ENCODE results near the gene RFX8. TPM values are rescaled to one million over a fixed set of nuclear protein-coding genes. Genes with fewer than 3 reads are reported as not detected.

The RFX8 gene
- polyA plus RNA-seq, 3 donors: not detected

DNA sequence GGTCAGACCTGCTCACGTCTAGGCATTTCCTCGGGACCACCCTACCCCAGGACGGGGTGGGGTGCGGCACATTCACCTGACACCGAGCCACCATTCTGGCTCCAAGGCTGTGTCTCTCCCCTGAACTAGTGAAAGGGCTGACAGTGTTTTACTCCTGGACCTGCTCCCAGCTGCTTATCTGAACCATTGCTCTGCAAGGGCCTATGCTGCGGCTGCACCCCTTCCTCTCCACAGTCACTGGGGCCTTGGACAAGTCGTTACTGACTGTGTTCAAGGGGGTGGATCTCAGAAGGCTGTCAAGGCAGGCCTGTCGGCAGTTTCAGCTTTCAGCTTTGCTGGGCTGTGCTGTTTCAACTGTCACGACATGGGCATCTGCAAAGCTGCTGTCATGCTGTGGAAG is 99.3 kb downstream of the RFX8 start:
- H3K36me3 ChIP-seq (replicated peaks in 1 of 2; ENCODE audit: control insufficient read depth in 1 of 2, insufficient read depth in 2 of 2, low read length in 2 of 2): no peaks in the 10 kb centered on the region
- no peak overlapping the region for H3K27ac ChIP-seq (ENCODE audit: low read depth in 1 of 2, low read length in 2 of 2)
- no peak overlapping the region for H3K4me2 ChIP-seq (replicated peaks; ENCODE audit: extremely low read depth, low read length, poor library complexity, severe bottlenecking)
- no peak overlapping the region for H3K4me3 ChIP-seq (replicated peaks in 1 of 3; ENCODE audit: low read depth in 2 of 3, low read length in 3 of 3)
- intact Hi-C loops (cut with micrococcal nuclease): no loop called here
- H3K9me3 ChIP-seq (replicated peaks in 1 of 2; ENCODE audit: control insufficient read depth in 1 of 2, insufficient read depth in 1 of 2, low read length in 2 of 2): no peaks in the 10 kb centered on the region
- H3K79me2 ChIP-seq (ENCODE audit: insufficient read depth, low read length): no peaks in the 10 kb centered on the region
- no peak overlapping the region for H3K9ac ChIP-seq (ENCODE audit: insufficient read depth, low read length, poor library complexity, severe bottlenecking)
- no peak overlapping the region for H2AFZ ChIP-seq (ENCODE audit: insufficient read depth, low read depth, low read length, poor library complexity, severe bottlenecking)
- TF ChIP-seq, protein P1, sequence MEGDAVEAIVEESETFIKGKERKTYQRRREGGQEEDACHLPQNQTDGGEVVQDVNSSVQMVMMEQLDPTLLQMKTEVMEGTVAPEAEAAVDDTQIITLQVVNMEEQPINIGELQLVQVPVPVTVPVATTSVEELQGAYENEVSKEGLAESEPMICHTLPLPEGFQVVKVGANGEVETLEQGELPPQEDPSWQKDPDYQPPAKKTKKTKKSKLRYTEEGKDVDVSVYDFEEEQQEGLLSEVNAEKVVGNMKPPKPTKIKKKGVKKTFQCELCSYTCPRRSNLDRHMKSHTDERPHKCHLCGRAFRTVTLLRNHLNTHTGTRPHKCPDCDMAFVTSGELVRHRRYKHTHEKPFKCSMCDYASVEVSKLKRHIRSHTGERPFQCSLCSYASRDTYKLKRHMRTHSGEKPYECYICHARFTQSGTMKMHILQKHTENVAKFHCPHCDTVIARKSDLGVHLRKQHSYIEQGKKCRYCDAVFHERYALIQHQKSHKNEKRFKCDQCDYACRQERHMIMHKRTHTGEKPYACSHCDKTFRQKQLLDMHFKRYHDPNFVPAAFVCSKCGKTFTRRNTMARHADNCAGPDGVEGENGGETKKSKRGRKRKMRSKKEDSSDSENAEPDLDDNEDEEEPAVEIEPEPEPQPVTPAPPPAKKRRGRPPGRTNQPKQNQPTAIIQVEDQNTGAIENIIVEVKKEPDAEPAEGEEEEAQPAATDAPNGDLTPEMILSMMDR (IDR thresholded peaks at IDR 0.05): no peak
- DNase-seq: no peak
- no peak overlapping the region for H3K4me3 Mint-ChIP-seq
- H3K9me3 Mint-ChIP-seq: peaks cover 0 to 5% (median 0%) of the 10 kb centered on the region in 7 donors
- H4K20me1 ChIP-seq (ENCODE audit: insufficient read depth, low read length): no peaks in the 10 kb centered on the region
- H3K27me3 Mint-ChIP-seq (ENCODE audit: low read depth in 3 of 3): peaks cover 1 to 7% (median 2%) of the 10 kb centered on the region in 3 donors
- H3K27ac Mint-ChIP-seq: no peak overlapping the region
- 83% methylated on average over 8 of the region's 9 CpGs for WGBS (ENCODE audit: insufficient coverage)
- no peaks in the 10 kb centered on the region for H3K27me3 ChIP-seq (ENCODE audit: control insufficient read depth in 2 of 2, insufficient read depth in 2 of 2, low read length in 2 of 2)
- no peaks in the 10 kb centered on the region for H3K4me1 ChIP-seq (ENCODE audit: control insufficient read depth in 1 of 2, insufficient read depth in 2 of 2, low read length in 2 of 2)
- no peaks in the 10 kb centered on the region for H3K36me3 Mint-ChIP-seq
- H3K4me1 Mint-ChIP-seq: peaks cover 21% of the 10 kb centered on the region

DNA sequence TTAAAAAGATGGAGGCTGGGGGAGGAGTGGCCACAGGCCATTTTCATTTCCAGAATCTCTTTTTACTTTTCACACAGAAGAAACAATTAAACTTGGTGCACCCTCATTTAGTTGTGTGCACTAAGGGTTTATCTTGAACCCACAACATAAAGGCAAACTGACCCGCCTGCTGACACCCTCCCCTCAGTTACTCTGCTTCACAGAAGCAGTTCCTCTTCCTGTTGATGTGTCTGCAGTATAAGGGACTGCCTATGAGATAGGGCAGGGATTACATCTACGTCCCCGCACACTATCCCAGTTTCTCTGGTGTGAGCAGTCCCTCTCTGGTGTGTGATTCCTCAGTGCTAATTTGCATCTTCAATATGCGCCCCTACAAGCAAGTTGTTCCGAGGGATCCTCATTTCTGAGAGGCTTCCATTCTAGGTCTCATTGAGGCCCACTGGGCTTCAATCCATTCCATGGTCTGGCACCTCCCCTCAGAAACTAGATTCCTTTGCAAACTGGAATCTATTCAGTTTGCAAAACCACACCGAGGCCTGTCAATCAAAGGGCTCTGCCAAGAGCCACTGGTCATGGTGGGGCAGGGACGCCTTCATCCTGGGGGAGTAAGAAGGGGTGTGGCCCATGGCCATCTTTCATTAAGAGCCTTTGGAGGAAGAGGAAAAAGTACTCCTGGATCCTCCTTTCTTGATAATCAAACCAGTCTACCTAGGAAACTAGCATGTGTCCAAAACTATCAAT is 99.9 kb downstream of the RFX8 start:
- Histone ChIP-seq H3K79me2 (ENCODE audit: insufficient read depth, low read length) (no peaks in the 10 kb centered on the region), H3K4me2 (replicated peaks; ENCODE audit: extremely low read depth, low read length, poor library complexity, severe bottlenecking) (no peak overlapping the region), H3K9ac (ENCODE audit: insufficient read depth, low read length, poor library complexity, severe bottlenecking) (no peak overlapping the region), H3K27ac (ENCODE audit: low read depth in 1 of 2, low read length in 2 of 2) (no peak overlapping the region), H3K4me3 (replicated peaks in 1 of 3; ENCODE audit: low read depth in 2 of 3, low read length in 3 of 3) (no peak overlapping the region), H3K27me3 (ENCODE audit: control insufficient read depth in 2 of 2, insufficient read depth in 2 of 2, low read length in 2 of 2) (no peaks in the 10 kb centered on the region), H3K36me3 (replicated peaks in 1 of 2; ENCODE audit: control insufficient read depth in 1 of 2, insufficient read depth in 2 of 2, low read length in 2 of 2) (no peaks in the 10 kb centered on the region), H2AFZ (ENCODE audit: insufficient read depth, low read depth, low read length, poor library complexity, severe bottlenecking) (no peak overlapping the region), H3K4me1 (ENCODE audit: control insufficient read depth in 1 of 2, insufficient read depth in 2 of 2, low read length in 2 of 2) (no peaks in the 10 kb centered on the region), H3K9me3 (replicated peaks in 1 of 2; ENCODE audit: control insufficient read depth in 1 of 2, insufficient read depth in 1 of 2, low read length in 2 of 2) (no peaks in the 10 kb centered on the region), H4K20me1 (ENCODE audit: insufficient read depth, low read length) (no peaks in the 10 kb centered on the region)
- DNase-seq: no peak
- WGBS (ENCODE audit: insufficient coverage): 96% methylated on average over 2 of the region's 7 CpGs
- H3K9me3 Mint-ChIP-seq: peaks cover 0 to 5% (median 0%) of the 10 kb centered on the region in 7 donors
- peaks cover 0 to 7% (median 0%) of the 10 kb centered on the region in 3 donors for H3K27me3 Mint-ChIP-seq (ENCODE audit: low read depth in 3 of 3)
- H3K36me3 Mint-ChIP-seq: no peaks in the 10 kb centered on the region
- H3K27ac Mint-ChIP-seq: no peak overlapping the region
- TF ChIP-seq, protein P1 (IDR thresholded peaks at IDR 0.05): no peak
- H3K4me3 Mint-ChIP-seq: no peak overlapping the region
- H3K4me1 Mint-ChIP-seq: peaks cover 18% of the 10 kb centered on the region
- intact Hi-C loops (cut with micrococcal nuclease): no loop called here
